Measurements from ENCODE around the gene QRICH1.

DNA sequence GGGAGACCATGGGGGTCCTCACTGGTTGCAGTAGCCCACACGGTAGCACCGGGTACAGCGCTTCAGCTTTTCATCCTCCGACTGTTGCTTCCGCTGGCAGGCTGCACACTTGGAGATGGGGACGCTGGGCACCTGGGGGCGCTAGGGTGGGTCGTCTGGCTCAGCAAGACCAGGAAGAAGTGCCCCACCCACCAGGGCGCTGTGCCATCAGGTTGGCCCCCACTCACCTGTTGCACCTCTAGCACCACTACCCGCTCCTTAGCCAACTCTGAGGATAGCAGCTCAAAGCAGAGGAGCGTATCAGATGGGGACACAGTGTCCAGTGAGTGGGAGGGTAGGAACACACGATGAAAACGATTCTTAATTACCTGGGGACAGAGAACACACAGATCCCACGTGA is 18.4 kb upstream of the QRICH1 start:
- TF ChIP-seq MXI1 (IDR thresholded peaks at IDR 0.05; ENCODE audit: borderline replicate concordance, low read depth, low read length) (no peak), USF2 (IDR thresholded peaks at IDR 0.05; ENCODE audit: low read depth, low read length) (no peak), CTCF (conservative IDR thresholded peaks at IDR 0.05; ENCODE audit: low read depth, low read length) (no peak), MAFK (IDR thresholded peaks at IDR 0.05; ENCODE audit: low read depth, low read length) (no peak), RAD21 (IDR thresholded peaks at IDR 0.05; ENCODE audit: low read length) (no peak), RFX5 (IDR thresholded peaks at IDR 0.05; ENCODE audit: low read depth, low read length) (no peak), POLR2A (IDR thresholded peaks at IDR 0.05; ENCODE audit: low read depth, low read length) (no peak), RCOR1 (IDR thresholded peaks at IDR 0.05; ENCODE audit: insufficient replicate concordance, low read length) (no peak)
